ENCODE data around the gene OPRPN.

OPRPN gene

GRCh38 chr4:70397580-70397979, at the start of gene OPRPN:
Gene OPRPN (plus strand): TSS chr4:70397940. CDS start chr4:70399286, 1,346 bp downstream.
- DNase-seq, result no peak

DNA sequence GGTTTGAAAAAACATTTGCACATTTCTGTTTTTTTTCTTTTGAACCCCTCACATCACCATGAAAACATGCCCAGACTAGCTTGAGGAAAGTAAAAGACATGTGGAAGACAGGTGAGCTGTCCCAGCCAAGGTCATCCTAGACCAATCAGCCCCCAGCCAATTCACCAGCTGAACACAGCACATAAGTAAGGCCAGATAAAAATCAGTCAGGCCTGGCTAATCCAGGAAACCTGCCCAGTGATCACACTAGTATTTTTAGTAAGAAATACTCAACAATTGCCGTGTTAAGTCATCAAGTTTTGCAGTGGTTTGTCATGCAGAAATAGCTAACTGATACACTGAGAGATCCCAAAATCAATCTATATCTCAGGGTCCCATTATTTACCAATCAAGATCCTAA, 41.6 kb upstream of the OPRPN start:
- no peak for DNase-seq

- no peak for DNase-seq
Observed at GRCh38 chr4:70359115-70359661, 38.6 kb upstream of the OPRPN start.

DNA sequence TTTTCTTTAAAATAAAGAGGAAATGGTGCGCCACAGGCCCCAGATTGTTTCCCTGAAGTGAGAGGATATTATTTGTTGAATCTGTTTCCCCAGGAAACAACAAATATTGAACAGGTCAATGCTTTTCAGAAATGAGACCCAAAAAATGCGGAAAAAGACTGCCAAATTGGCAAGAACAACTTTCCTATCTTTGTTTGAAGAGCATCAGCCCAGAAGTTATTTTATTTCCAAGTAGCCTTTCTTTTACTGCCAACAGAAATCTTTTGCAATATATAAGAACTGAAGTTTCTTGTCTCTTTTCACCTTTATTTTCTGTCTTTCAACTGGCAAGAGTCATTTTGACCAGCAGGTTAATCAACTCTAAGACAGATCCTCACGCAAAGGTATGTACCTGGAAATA, 37.3 kb upstream of the OPRPN start, which contains the start of gene SMR3A:
Gene SMR3A (plus strand): TSS at position 301 of the 400 bp plus-strand sequence. CDS start 1,356 bp downstream, outside the sequence.
- no peak for DNase-seq

- no peak for DNase-seq
Observed at GRCh38 chr4:70364002-70364401, 33.7 kb upstream of the OPRPN start.

- DNase-seq, result peak; percentile 29
Observed at GRCh38 chr4:70365479-70365878, 32.3 kb upstream of the OPRPN start.

GRCh38 chr4:70367813-70368212, 29.9 kb upstream of the OPRPN start:
- no peak for DNase-seq

DNA sequence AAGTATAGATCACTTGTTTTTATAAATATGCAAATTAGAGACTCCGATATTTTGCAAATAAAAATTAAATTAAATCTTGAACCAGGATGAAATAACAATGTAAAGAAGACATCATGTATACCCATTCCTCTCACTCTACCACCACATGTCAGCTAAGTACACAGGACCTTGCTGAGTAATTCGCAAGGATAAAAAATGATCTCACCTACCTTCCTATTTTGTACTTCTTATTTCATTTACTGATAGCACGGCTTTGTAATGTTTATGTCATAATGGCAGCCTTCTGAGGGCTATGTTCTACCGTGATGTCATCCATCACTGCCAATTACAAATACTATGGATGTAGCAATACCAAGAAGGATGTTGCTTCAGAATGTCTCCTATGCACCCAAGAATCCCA, 25.8 kb upstream of the OPRPN start:
- no peak for DNase-seq

DNA sequence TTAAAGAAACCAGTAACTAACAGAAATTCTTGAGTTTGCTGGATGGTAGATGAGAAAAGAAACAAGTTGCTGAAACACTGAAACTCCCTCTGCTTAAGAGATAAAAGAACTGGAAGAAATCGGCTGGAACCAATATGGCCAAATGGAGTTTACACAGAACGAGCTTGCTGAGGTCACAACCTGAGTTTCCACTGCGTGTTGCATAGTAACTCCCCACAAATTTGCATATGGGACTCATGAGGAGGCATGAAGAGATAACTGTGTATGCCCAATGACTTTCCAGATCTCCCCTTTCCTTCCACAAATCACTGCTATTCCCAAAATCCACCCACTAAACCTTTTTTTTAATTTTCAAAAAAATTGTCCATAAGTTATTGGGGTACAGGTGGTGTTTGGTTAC, 25.0 kb upstream of the OPRPN start:
- no peak for DNase-seq

DNA sequence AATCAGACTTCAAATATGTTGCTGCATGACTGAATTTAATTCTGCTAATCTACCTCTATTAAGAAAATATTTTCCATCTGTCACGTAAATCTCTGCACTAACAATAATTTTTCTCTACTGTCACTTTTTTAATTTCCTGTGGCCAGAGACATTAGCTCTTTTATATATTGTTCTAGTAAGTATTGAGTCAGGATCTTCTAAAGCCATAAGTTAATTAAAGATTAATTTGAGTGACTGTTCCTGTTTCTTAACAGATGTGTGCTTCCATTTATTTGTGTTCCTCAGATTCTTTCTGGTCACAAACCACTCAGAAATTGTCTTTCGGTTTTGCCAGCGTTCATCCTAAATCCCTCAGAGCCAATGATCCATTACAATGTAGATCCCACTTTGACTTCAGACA, 17.2 kb upstream of the OPRPN start:
- DNase-seq, result no peak

- no peak for DNase-seq
Observed at GRCh38 chr4:70382691-70383181, 15.0 kb upstream of the OPRPN start, which contains the start of gene SMR3B. Gene SMR3B (plus strand): TSS chr4:70383131. CDS start chr4:70384511, 1,380 bp downstream.

- DNase-seq, result no peak
Observed at GRCh38 chr4:70392057-70392776, 5.5 kb upstream of the OPRPN start.

- no peak for DNase-seq
Observed at GRCh38 chr4:70399319-70399718, 1.6 kb downstream of the OPRPN start.

GRCh38 chr4:70402762-70403161, 5.0 kb downstream of the OPRPN start:
- DNase-seq, result no peak

DNA sequence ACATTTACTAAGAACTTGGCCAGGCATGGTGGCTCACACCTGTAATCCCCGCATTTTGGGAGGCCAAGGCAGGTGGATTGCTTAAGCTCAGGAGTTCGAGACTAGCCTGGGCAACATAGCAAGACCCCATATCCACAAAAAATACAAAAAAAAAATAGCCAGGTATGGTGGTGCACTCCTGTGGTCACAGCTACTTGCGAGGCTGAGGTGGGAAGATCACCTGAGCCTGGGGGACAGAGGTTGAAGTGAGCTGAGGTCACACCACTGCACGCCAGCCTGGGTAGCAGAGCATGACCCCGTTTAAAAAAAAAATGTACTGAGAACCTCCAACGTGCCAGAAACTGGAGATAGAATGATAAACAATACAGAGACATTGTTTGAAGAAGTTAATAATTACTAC, 8.0 kb downstream of the OPRPN start:
- DNase-seq, result no peak

- no peak for DNase-seq
Observed at GRCh38 chr4:70425306-70425705, 27.6 kb downstream of the OPRPN start.

GRCh38 chr4:70426789-70427188, 29.0 kb downstream of the OPRPN start:
- no peak for DNase-seq

DNA sequence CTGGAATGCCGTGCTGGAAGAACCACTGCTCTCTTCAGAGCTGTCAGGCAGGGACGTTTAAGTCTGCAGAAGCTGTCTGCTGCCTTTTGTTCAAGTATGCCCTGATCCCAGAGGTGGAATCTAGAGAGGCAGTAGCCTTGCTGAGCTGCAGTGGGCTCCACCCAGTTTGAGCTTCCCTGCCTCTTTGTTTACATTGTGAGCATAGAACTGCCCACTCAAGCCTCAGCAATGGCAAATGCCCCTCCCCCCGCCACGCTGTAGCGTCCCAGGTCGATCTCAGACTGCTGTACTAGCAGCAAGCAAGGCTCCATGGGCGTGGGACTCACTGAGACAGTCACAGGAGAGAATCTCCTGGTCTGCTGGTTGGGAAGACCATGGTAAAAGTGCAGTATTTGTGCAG, 39.5 kb downstream of the OPRPN start:
- no peak for DNase-seq

DNA sequence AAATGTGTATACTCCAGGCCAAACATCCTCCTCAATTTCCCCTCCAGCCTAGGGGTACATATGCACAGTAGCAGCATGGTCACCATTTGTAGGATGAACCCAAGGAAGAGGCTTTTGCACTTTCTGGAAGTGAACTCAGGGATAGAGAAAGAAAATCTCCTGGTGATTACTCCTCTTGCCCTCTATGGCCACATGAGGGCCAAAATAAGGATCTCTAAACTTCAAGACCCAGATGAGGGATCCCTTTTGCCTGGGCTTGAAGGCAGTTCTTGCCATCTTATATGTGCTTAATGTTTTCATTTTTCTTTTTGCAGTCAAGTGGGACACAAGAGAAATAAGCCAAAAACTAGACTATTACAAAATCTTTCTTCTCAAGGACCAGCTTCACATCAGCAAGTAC, 44.7 kb downstream of the OPRPN start:
- DNase-seq, result no peak

DNA sequence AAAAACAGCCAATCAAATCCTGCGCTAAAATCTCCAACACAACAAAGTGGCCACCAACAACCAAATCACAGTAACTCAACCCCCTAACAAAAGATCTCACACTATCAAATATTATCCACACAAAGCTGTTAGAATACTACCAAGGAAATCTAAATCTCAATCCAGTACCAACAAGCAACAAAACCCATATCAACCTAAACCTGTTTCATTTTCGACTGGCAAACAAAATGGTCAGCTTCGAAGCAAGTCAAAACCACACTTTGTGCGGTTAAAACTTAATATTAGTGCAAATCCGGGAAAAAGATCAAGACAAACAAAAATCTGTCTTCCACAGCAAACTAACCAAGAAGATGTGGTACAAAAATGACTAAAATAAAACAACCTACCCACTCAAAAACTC, 45.6 kb downstream of the OPRPN start:
- DNase-seq, result no peak

- no peak for DNase-seq
Observed at GRCh38 chr4:70449220-70449619, 51.5 kb downstream of the OPRPN start.

DNA sequence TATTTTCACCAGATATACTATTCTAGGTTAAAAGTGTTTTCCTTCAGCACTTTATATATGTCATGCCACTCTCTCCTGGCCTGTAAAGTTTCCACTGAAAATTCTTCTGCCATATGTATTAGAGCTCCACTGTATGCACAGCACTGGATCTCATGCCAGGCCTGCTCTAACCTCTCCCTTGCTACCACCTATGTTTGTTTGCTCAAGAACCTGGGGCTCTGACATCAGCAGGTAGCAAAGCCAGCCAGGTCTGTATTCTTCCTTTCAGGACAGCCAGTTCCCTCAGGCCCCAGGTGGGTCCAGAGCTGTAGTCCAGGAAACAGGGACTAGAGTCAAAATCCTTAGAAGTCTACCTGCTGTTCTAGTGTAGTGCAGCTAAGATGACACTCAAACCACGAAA, 55.2 kb downstream of the OPRPN start:
- peak; percentile 48 for DNase-seq
